Upper lobe of right lung (tissue), 1 donor: ENCODE data around the gene RPP40. TPM values are rescaled to one million over a fixed set of nuclear protein-coding genes. Genes with fewer than 3 reads are reported as not detected.
A peak's percentile ranks its signal among the peaks of the same experiment; 100 is the strongest.

ENCODE experiments used
- ATAC-seq: fragments of 200-7000 bp; cut with Tn5 transposase; one replicate; pipeline ENCODE4 v1.9.1; 2020; ENCODE audit warnings: mild to moderate bottlenecking, moderate library complexity
- DNase-seq: peaks from one replicate; pipeline ENCODE4 v3.0.0-alpha.2; 2020
- H3K27ac ChIP-seq: fragments of 200-600 bp; one replicate; pipeline ENCODE4 v1.8.0; 2022
- H3K27me3 ChIP-seq: fragments of 200-600 bp; one replicate; pipeline ENCODE4 v1.8.0; 2022; ENCODE audit warnings: mild to moderate bottlenecking
- H3K36me3 ChIP-seq: fragments of 200-600 bp; one replicate; pipeline ENCODE4 v1.8.0; 2022
- H3K4me1 ChIP-seq: fragments of 200-600 bp; one replicate; pipeline ENCODE4 v1.8.0; 2022
- H3K4me3 ChIP-seq: fragments of 200-600 bp; one replicate; pipeline ENCODE4 v1.8.0; 2022; ENCODE audit warnings: mild to moderate bottlenecking
- H3K9me3 ChIP-seq: fragments of 200-600 bp; one replicate; pipeline ENCODE4 v1.8.0; 2022
- CTCF ChIP-seq: fragments of 200-600 bp; IDR thresholded peaks from one replicate; pipeline ENCODE4 v1.8.0; 2022; ENCODE audit warnings: antibody characterized with exemption
- intact Hi-C: fragments of 100-400 bp; cut with DNase I; formaldehyde crosslinking; loops from one replicate; pipeline ENCODE4 v1.11.0; 2022
- total RNA-seq: library from RNA; stranded (reverse); fragmentation: NEBNext Ultra II Directional; extraction: Animal tissue kit (Norgen Biotek cat#: 25700); gene quantifications from one replicate; pipeline ENCODE4 v1.2.1, GENCODE V29; 2021
- donor health status: DM: no; HTN: yes; CAD: no; lungs with severe emphysema.

RPP40 gene
- total RNA-seq, 1 donor from 2014 or later, result 5.2 TPM

- Histone ChIP-seq H3K27ac (peak overlapping the region; percentile 78), H3K36me3 (no peaks in the 10 kb centered on the region), H3K9me3 (no peaks in the 10 kb centered on the region), H3K27me3 (no peaks in the 10 kb centered on the region), H3K4me1 (peaks cover 5% of the 10 kb centered on the region), H3K4me3 (peak overlapping the region; percentile 83)
- intact Hi-C loops, result no loop called here
- ATAC-seq (no peak), DNase-seq (no peak)
- TF ChIP-seq CTCF, result no peak
These were observed 668 bp upstream of the RPP40 start for GRCh38 chr6:5004373-5005037.

GRCh38 chr6:4999586-4999985 is 4.3 kb downstream of the RPP40 start:
- H3K27me3 ChIP-seq, result no peaks in the 10 kb centered on the region
- no peak for ATAC-seq
- no peaks in the 10 kb centered on the region for H3K36me3 ChIP-seq
- TF ChIP-seq CTCF, result no peak
- no peak overlapping the region for H3K4me3 ChIP-seq
- no peak for DNase-seq
- intact Hi-C loops, result no loop called here
- peaks cover 4% of the 10 kb centered on the region for H3K4me1 ChIP-seq
- no peak overlapping the region for H3K27ac ChIP-seq
- no peaks in the 10 kb centered on the region for H3K9me3 ChIP-seq

- H3K27me3 ChIP-seq, result no peaks in the 10 kb centered on the region
- no peaks in the 10 kb centered on the region for H3K9me3 ChIP-seq
- H3K4me1 ChIP-seq, result no peaks in the 10 kb centered on the region
- no peak overlapping the region for H3K4me3 ChIP-seq
- no peak overlapping the region for H3K27ac ChIP-seq
- TF ChIP-seq CTCF, result no peak
- intact Hi-C loops, result no loop called here
- DNase-seq (no peak), ATAC-seq (no peak)
- H3K36me3 ChIP-seq, result no peaks in the 10 kb centered on the region
These were observed 6.0 kb downstream of the RPP40 start for GRCh38 chr6:4997862-4998261.

- Histone ChIP-seq H3K27ac (no peak overlapping the region), H3K4me3 (no peak overlapping the region), H3K36me3 (no peaks in the 10 kb centered on the region), H3K9me3 (no peaks in the 10 kb centered on the region), H3K27me3 (no peaks in the 10 kb centered on the region), H3K4me1 (no peaks in the 10 kb centered on the region)
- ATAC-seq, result no peak
- no peak for TF ChIP-seq CTCF
- no peak for DNase-seq
- intact Hi-C loops, result no loop called here
These were observed 9.1 kb downstream of the RPP40 start for GRCh38 chr6:4994741-4995140.

GRCh38 chr6:4987432-4987831 is 16.4 kb downstream of the RPP40 start:
- H3K9me3 ChIP-seq, result no peaks in the 10 kb centered on the region
- no peak for TF ChIP-seq CTCF
- H3K27ac ChIP-seq, result no peak overlapping the region
- DNase-seq (no peak), ATAC-seq (peak; percentile 28)
- H3K4me1 ChIP-seq, result no peaks in the 10 kb centered on the region
- intact Hi-C loops, result no loop called here
- H3K4me3 ChIP-seq, result no peak overlapping the region
- no peaks in the 10 kb centered on the region for H3K36me3 ChIP-seq
- H3K27me3 ChIP-seq, result no peaks in the 10 kb centered on the region

- peak; percentile 14 for ATAC-seq
- Histone ChIP-seq H3K4me3 (no peak overlapping the region), H3K27ac (no peak overlapping the region), H3K4me1 (no peaks in the 10 kb centered on the region), H3K27me3 (no peaks in the 10 kb centered on the region), H3K36me3 (no peaks in the 10 kb centered on the region), H3K9me3 (no peaks in the 10 kb centered on the region)
- no peak for TF ChIP-seq CTCF
- intact Hi-C loops, result no loop called here
- no peak for DNase-seq
These were observed 16.8 kb downstream of the RPP40 start for GRCh38 chr6:4986999-4987398.
